ENCODE results near the gene SMIM30.

- TF ChIP-seq, protein P1, sequence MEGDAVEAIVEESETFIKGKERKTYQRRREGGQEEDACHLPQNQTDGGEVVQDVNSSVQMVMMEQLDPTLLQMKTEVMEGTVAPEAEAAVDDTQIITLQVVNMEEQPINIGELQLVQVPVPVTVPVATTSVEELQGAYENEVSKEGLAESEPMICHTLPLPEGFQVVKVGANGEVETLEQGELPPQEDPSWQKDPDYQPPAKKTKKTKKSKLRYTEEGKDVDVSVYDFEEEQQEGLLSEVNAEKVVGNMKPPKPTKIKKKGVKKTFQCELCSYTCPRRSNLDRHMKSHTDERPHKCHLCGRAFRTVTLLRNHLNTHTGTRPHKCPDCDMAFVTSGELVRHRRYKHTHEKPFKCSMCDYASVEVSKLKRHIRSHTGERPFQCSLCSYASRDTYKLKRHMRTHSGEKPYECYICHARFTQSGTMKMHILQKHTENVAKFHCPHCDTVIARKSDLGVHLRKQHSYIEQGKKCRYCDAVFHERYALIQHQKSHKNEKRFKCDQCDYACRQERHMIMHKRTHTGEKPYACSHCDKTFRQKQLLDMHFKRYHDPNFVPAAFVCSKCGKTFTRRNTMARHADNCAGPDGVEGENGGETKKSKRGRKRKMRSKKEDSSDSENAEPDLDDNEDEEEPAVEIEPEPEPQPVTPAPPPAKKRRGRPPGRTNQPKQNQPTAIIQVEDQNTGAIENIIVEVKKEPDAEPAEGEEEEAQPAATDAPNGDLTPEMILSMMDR (IDR thresholded peaks at IDR 0.05) = no peak
- TF ChIP-seq TCF7L2 (IDR thresholded peaks at IDR 0.05; ENCODE audit: low read depth, low read length) (no peak), POLR2AphosphoS5 (IDR thresholded peaks at IDR 0.05; ENCODE audit: low read depth, low read length) (no peak)
Observed at GRCh38 chr7:113120647-113121046, 2.3 kb upstream of the SMIM30 start.
